ENCODE data around the gene CCDC154.

DNA sequence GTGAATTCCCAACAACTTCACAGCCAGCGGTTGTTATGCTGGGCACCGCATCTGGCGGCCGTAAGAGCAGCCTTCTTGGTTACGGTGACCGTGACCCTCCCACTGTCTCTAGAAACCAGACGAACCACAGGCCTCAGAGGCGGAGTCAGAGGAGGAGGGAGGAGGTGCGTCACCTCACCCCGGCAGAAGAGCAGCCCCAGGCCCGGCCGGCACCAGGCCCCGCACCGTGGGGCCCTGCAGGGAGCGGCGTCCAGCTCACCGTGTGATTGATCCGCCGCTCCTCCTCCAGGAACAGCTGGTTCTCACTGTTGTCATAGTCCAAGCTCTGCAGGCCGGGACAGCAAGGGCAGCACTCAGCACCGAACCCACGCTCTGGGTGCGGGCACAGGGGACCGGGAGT lies 16.8 kb upstream of the CCDC154 start:
- TF ChIP-seq POLR2AphosphoS5 (IDR thresholded peaks at IDR 0.05) (no peak), POLR2A (IDR thresholded peaks at IDR 0.05) (no peak), CTCF (IDR thresholded peaks at IDR 0.05) (no peak)
